ENCODE data around the gene TPP1. TPM values are rescaled to one million over a fixed set of nuclear protein-coding genes. Genes with fewer than 3 reads are reported as not detected.

Gene TPP1
- total and polyA plus RNA-seq, 9 of the 15 experiments (the other 6 are each of a cell fraction or from before 2014, with no cell fraction given) = 7.5 to 75.8 (median 15.7) TPM

GRCh38 chr11:6568191-6568918, 50.9 kb downstream of the TPP1 start (continued):
- TF ChIP-seq FOXM1 (IDR thresholded peaks at IDR 0.05; ENCODE audit: low read depth) (0 out of 2 replicates have a peak, but pooled peaks have one; percentile 22), FOXM1 (CRISPR knock-in tag; IDR thresholded peaks at IDR 0.05; ENCODE audit: low read depth) (no peak), ARID3A (IDR thresholded peaks at IDR 0.05; ENCODE audit: borderline replicate concordance, low read depth, low read length) (peak; percentile 33; the same call in 1 of the 2 replicates), HDAC2 (IDR thresholded peaks at IDR 0.05) (peak; percentile 79), PYGO2 (tag; IDR thresholded peaks at IDR 0.05) (no peak), ZNF76 (CRISPR knock-in tag; IDR thresholded peaks at IDR 0.05; ENCODE audit: borderline replicate concordance) (0 out of 2 replicates have a peak, but pooled peaks have one; percentile 36), HNRNPLL (IDR thresholded peaks at IDR 0.05; ENCODE audit: low read depth, low read length, poor library complexity, severe bottlenecking) (no peak), RFX1 (IDR thresholded peaks at IDR 0.05) (no peak), SMARCE1 (IDR thresholded peaks at IDR 0.05) (peak; percentile 88), POLR2B (IDR thresholded peaks at IDR 0.05; ENCODE audit: low read depth, partially characterized antibody) (peak; percentile 13), ETV5 (CRISPR knock-in tag; IDR thresholded peaks at IDR 0.05; ENCODE audit: low read depth) (0 out of 2 replicates have a peak, but pooled peaks have one; percentile 19), FOXK2 (conservative IDR thresholded peaks at IDR 0.05 in 1 of 2, IDR thresholded peaks at IDR 0.05 in 1 of 2; ENCODE audit: low read depth in 2 of 2) (peak; percentile 78 to 86; a peak in 3 of 4 replicates), ATF7 (IDR thresholded peaks at IDR 0.05) (peak; percentile 63; the same call in 1 of the 2 replicates), ZC3H8 (IDR thresholded peaks at IDR 0.05) (no peak), HINFP (tag; conservative IDR thresholded peaks at IDR 0.05; ENCODE audit: low read depth) (no peak), SMAD4 (CRISPR knock-in tag; conservative IDR thresholded peaks at IDR 0.05) (0 out of 2 replicates have a peak, but pooled peaks have one; percentile 29), NFIC (IDR thresholded peaks at IDR 0.05) (peak; percentile 97), BACH1 (tag; IDR thresholded peaks at IDR 0.05) (peak; percentile 100), ZNF408 (CRISPR knock-in tag; IDR thresholded peaks at IDR 0.05; ENCODE audit: low read depth) (no peak)
- TF ChIP-seq, protein P1, sequence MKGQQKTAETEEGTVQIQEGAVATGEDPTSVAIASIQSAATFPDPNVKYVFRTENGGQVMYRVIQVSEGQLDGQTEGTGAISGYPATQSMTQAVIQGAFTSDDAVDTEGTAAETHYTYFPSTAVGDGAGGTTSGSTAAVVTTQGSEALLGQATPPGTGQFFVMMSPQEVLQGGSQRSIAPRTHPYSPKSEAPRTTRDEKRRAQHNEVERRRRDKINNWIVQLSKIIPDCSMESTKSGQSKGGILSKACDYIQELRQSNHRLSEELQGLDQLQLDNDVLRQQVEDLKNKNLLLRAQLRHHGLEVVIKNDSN (CRISPR knock-in tag; IDR thresholded peaks at IDR 0.05) = peak; percentile 45; the same call in 1 of the 2 replicates
- TF ChIP-seq, protein P2, sequence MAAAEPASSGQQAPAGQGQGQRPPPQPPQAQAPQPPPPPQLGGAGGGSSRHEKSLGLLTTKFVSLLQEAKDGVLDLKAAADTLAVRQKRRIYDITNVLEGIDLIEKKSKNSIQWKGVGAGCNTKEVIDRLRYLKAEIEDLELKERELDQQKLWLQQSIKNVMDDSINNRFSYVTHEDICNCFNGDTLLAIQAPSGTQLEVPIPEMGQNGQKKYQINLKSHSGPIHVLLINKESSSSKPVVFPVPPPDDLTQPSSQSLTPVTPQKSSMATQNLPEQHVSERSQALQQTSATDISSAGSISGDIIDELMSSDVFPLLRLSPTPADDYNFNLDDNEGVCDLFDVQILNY (CRISPR knock-in tag; IDR thresholded peaks at IDR 0.05) = no peak
- TF ChIP-seq, protein P3, sequence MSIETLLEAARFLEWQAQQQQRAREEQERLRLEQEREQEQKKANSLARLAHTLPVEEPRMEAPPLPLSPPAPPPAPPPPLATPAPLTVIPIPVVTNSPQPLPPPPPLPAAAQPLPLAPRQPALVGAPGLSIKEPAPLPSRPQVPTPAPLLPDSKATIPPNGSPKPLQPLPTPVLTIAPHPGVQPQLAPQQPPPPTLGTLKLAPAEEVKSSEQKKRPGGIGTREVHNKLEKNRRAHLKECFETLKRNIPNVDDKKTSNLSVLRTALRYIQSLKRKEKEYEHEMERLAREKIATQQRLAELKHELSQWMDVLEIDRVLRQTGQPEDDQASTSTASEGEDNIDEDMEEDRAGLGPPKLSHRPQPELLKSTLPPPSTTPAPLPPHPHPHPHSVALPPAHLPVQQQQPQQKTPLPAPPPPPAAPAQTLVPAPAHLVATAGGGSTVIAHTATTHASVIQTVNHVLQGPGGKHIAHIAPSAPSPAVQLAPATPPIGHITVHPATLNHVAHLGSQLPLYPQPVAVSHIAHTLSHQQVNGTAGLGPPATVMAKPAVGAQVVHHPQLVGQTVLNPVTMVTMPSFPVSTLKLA (conservative IDR thresholded peaks at IDR 0.05) = peak; percentile 44 to 76; a peak in 3 of 4 replicates

Data from K562 (cell line).